Measurements from ENCODE around the gene CDC14A. TPM values are rescaled to one million over a fixed set of nuclear protein-coding genes. Genes with fewer than 3 reads are reported as not detected.

The CDC14A gene
- total RNA-seq, 2 donors from 2014 or later: 9.6 to 16.8 TPM

DNA sequence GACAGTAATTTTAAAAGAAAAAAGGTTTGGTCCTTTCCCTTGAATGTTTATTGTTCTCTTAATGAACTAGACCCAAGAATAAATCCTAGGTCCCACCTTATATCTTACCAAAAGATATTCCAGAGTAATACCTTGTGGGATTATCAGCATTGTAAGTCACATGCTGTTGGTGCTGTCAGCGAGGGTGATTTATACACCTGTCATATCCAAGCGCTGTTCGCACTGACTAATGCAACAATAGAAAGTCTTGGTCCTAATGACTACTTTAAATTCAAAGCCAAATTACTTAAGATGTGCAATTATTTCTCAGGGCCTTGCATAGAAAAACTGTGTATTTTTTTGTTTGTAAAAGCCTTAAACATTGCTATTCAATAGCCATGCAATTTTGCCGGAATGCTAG is 192.5 kb downstream of the CDC14A start:
- no peaks in the 10 kb centered on the region for H3K4me1 ChIP-seq
- intact Hi-C loops (cut with DNase I): no loop called here
- H3K36me3 ChIP-seq: no peaks in the 10 kb centered on the region
- H3K9me3 ChIP-seq: no peaks in the 10 kb centered on the region
- TF ChIP-seq, protein P1, sequence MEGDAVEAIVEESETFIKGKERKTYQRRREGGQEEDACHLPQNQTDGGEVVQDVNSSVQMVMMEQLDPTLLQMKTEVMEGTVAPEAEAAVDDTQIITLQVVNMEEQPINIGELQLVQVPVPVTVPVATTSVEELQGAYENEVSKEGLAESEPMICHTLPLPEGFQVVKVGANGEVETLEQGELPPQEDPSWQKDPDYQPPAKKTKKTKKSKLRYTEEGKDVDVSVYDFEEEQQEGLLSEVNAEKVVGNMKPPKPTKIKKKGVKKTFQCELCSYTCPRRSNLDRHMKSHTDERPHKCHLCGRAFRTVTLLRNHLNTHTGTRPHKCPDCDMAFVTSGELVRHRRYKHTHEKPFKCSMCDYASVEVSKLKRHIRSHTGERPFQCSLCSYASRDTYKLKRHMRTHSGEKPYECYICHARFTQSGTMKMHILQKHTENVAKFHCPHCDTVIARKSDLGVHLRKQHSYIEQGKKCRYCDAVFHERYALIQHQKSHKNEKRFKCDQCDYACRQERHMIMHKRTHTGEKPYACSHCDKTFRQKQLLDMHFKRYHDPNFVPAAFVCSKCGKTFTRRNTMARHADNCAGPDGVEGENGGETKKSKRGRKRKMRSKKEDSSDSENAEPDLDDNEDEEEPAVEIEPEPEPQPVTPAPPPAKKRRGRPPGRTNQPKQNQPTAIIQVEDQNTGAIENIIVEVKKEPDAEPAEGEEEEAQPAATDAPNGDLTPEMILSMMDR (IDR thresholded peaks at IDR 0.05): no peak
- H3K27me3 ChIP-seq: peaks cover 8% of the 10 kb centered on the region
- DNase-seq: no peak
- H3K27ac ChIP-seq: no peak overlapping the region
- no peak overlapping the region for H3K4me3 ChIP-seq
- H3K9ac ChIP-seq (ENCODE audit: low read depth in 2 of 2, low read length in 2 of 2): no peak overlapping the region

- TF ChIP-seq, protein P1 (IDR thresholded peaks at IDR 0.05): no peak
- Histone ChIP-seq H3K9me3 (no peaks in the 10 kb centered on the region), H3K27ac (no peak overlapping the region), H3K4me1 (no peaks in the 10 kb centered on the region), H3K27me3 (no peaks in the 10 kb centered on the region), H3K36me3 (no peaks in the 10 kb centered on the region), H3K4me3 (no peak overlapping the region), H3K9ac (ENCODE audit: low read depth in 2 of 2, low read length in 2 of 2) (no peak overlapping the region)
- intact Hi-C loops (cut with DNase I): no loop called here
- DNase-seq: no peak
These were observed 193.5 kb downstream of the CDC14A start for GRCh38 chr1:100545855-100546254.

DNA sequence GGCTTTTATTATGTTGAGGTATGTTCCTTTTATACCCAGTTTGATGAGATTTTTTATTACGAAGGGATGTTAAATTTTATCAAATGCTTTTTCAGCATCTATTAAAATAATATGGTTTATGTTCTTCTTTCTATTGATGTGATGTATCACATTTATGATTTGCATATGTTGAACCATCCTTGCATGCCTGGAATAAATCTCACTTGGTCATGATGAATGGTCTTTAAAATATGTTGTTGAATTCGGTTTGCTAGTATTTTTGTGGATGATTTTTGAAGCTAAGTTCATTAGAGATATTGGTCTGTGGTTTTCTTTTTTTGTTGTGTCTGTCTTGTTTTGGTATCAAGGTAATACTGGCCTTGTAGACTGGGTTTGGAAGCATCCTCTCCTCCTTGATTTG is 199.7 kb downstream of the CDC14A start:
- Histone ChIP-seq H3K27me3 (no peaks in the 10 kb centered on the region), H3K9ac (ENCODE audit: low read depth in 2 of 2, low read length in 2 of 2) (no peak overlapping the region), H3K36me3 (no peaks in the 10 kb centered on the region), H3K4me3 (no peak overlapping the region), H3K27ac (no peak overlapping the region), H3K9me3 (no peaks in the 10 kb centered on the region), H3K4me1 (no peaks in the 10 kb centered on the region)
- no peak for DNase-seq
- TF ChIP-seq, protein P1 (IDR thresholded peaks at IDR 0.05): no peak
- intact Hi-C loops (cut with DNase I): no loop called here

DNA sequence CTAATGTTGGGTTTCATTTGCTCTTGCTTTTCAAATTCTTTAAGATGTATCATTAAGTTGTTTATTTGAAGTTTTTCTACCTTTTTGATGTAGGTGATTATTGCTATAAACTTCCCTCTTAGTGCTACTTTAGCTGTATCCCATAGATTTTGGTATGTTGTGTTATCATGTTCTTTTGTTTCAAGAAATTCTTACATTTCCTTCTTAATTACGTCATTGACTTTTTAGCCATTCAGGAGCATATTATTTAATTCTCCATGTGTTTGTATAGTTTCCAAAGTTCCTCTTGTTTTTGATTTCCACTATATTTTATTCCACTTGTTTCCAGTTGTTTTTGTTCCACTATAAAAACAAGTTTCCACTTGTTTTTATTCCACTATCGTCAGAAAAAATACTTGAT is 200.6 kb downstream of the CDC14A start:
- Histone ChIP-seq H3K9ac (ENCODE audit: low read depth in 2 of 2, low read length in 2 of 2) (no peak overlapping the region), H3K4me3 (no peak overlapping the region), H3K9me3 (no peaks in the 10 kb centered on the region), H3K36me3 (no peaks in the 10 kb centered on the region), H3K27me3 (no peaks in the 10 kb centered on the region), H3K27ac (no peak overlapping the region), H3K4me1 (no peaks in the 10 kb centered on the region)
- DNase-seq: no peak
- intact Hi-C loops (cut with DNase I): no loop called here
- TF ChIP-seq, protein P1 (IDR thresholded peaks at IDR 0.05): no peak

DNA sequence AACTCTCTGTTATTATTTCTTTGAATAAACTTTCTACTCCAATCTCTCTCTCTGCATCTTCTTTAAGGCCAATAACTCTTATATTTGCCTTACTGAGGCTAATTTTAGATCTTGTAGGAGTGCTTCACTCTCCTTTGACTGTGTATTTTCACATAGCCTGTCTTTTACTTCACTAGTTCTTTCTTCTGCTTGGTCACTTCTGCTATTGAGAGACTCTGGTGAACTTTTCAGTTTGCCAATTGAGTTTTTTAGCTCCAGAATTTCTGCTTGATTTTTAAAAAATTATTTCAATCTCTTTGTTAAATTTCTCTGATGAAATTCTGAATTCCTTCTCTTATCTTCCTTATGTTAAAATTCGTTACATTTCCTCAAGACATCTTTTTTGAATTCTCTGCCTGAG is 203.9 kb downstream of the CDC14A start:
- intact Hi-C loops (cut with DNase I): no loop called here
- Histone ChIP-seq H3K27ac (no peak overlapping the region), H3K9ac (ENCODE audit: low read depth in 2 of 2, low read length in 2 of 2) (no peak overlapping the region), H3K36me3 (no peaks in the 10 kb centered on the region), H3K4me1 (no peaks in the 10 kb centered on the region), H3K4me3 (no peak overlapping the region), H3K27me3 (no peaks in the 10 kb centered on the region), H3K9me3 (no peaks in the 10 kb centered on the region)
- TF ChIP-seq, protein P1 (IDR thresholded peaks at IDR 0.05): no peak
- no peak for DNase-seq

Data from colonic mucosa (tissue), 4 donors.